Measurements from ENCODE around the gene RRP1. TPM values are rescaled to one million over a fixed set of nuclear protein-coding genes. Genes with fewer than 3 reads are reported as not detected.

The RRP1 gene
- total RNA-seq, 1 donor from 2014 or later, result 30.9 TPM

GRCh38 chr21:43846430-43846829 is 57.1 kb downstream of the RRP1 start:
- H3K4me3 Mint-ChIP-seq (ENCODE audit: low read depth), result no peak overlapping the region
- TF ChIP-seq CTCF (IDR thresholded peaks at IDR 0.05; ENCODE audit: unreplicated experiment), result no peak
- no peak for DNase-seq (ENCODE audit: low spot score, unreplicated experiment)

GRCh38 chr21:43847301-43847700 is 57.9 kb downstream of the RRP1 start:
- no peak for TF ChIP-seq CTCF (IDR thresholded peaks at IDR 0.05; ENCODE audit: unreplicated experiment)
- peaks cover 4% of the 10 kb centered on the region for H3K9me3 Mint-ChIP-seq (ENCODE audit: low read depth)
- no peak overlapping the region for H3K27ac Mint-ChIP-seq
- H3K27me3 Mint-ChIP-seq, result no peaks in the 10 kb centered on the region
- no peak overlapping the region for H3K4me3 Mint-ChIP-seq (ENCODE audit: low read depth)
- no peaks in the 10 kb centered on the region for H3K36me3 Mint-ChIP-seq (ENCODE audit: insufficient read depth)
- DNase-seq (ENCODE audit: low spot score, unreplicated experiment), result no peak
- no peaks in the 10 kb centered on the region for H3K4me1 Mint-ChIP-seq (ENCODE audit: low read depth)

More at GRCh38 chr21:43846430-43846829, 57.1 kb downstream of the RRP1 start:
- Mint-ChIP-seq H3K4me1 (ENCODE audit: low read depth) (no peaks in the 10 kb centered on the region), H3K27me3 (no peaks in the 10 kb centered on the region), H3K36me3 (ENCODE audit: insufficient read depth) (no peaks in the 10 kb centered on the region), H3K9me3 (ENCODE audit: low read depth) (peaks cover 4% of the 10 kb centered on the region), H3K27ac (no peak overlapping the region)

- DNase-seq (ENCODE audit: low spot score, unreplicated experiment), result no peak
- no peak for TF ChIP-seq CTCF (IDR thresholded peaks at IDR 0.05; ENCODE audit: unreplicated experiment)
- H3K9me3 Mint-ChIP-seq (ENCODE audit: low read depth), result peaks cover 4% of the 10 kb centered on the region
- H3K27ac Mint-ChIP-seq, result no peak overlapping the region
- no peak overlapping the region for H3K4me3 Mint-ChIP-seq (ENCODE audit: low read depth)
- H3K4me1 Mint-ChIP-seq (ENCODE audit: low read depth), result no peaks in the 10 kb centered on the region
- H3K27me3 Mint-ChIP-seq, result peaks cover 2% of the 10 kb centered on the region
- no peaks in the 10 kb centered on the region for H3K36me3 Mint-ChIP-seq (ENCODE audit: insufficient read depth)
Measured at GRCh38 chr21:43848771-43849170, 59.4 kb downstream of the RRP1 start.

- Mint-ChIP-seq H3K27ac (no peak overlapping the region), H3K27me3 (peaks cover 5% of the 10 kb centered on the region), H3K36me3 (ENCODE audit: insufficient read depth) (no peaks in the 10 kb centered on the region), H3K4me1 (ENCODE audit: low read depth) (no peaks in the 10 kb centered on the region), H3K9me3 (ENCODE audit: low read depth) (peaks cover 2% of the 10 kb centered on the region), H3K4me3 (ENCODE audit: low read depth) (no peak overlapping the region)
- no peak for TF ChIP-seq CTCF (IDR thresholded peaks at IDR 0.05; ENCODE audit: unreplicated experiment)
- no peak for DNase-seq (ENCODE audit: low spot score, unreplicated experiment)
Measured at GRCh38 chr21:43849532-43850299, 60.3 kb downstream of the RRP1 start.

GRCh38 chr21:43850728-43851295 is 61.4 kb downstream of the RRP1 start:
- no peaks in the 10 kb centered on the region for H3K9me3 Mint-ChIP-seq (ENCODE audit: low read depth)
- no peak overlapping the region for H3K27ac Mint-ChIP-seq
- no peaks in the 10 kb centered on the region for H3K36me3 Mint-ChIP-seq (ENCODE audit: insufficient read depth)
- no peak for TF ChIP-seq CTCF (IDR thresholded peaks at IDR 0.05; ENCODE audit: unreplicated experiment)
- no peak for DNase-seq (ENCODE audit: low spot score, unreplicated experiment)
- H3K27me3 Mint-ChIP-seq, result peaks cover 5% of the 10 kb centered on the region
- no peak overlapping the region for H3K4me3 Mint-ChIP-seq (ENCODE audit: low read depth)
- H3K4me1 Mint-ChIP-seq (ENCODE audit: low read depth), result no peaks in the 10 kb centered on the region
